H9 (cell line): Measurements from ENCODE around the gene STON2. TPM values are rescaled to one million over a fixed set of nuclear protein-coding genes. Genes with fewer than 3 reads are reported as not detected.
A peak's percentile ranks its signal among the peaks of the same experiment; 100 is the strongest.

ENCODE experiments used
- DNase-seq: peaks from one replicate; pipeline ENCODE4 v3.0.0-alpha.2; 2017
- H2AFZ ChIP-seq: one replicate; pipeline ENCODE4 v1.6.1; 2013; ENCODE audit warnings: mild to moderate bottlenecking, low read length, control low read depth, moderate library complexity
- H2AK5ac ChIP-seq: 2 replicates; pipeline ENCODE4 v1.6.1; 2013; ENCODE audit warnings: low read length, control low read depth, mixed read lengths; ENCODE audit not compliant: insufficient read length
- H2BK120ac ChIP-seq: one replicate; pipeline ENCODE4 v1.6.1; 2013; ENCODE audit warnings: low read depth, mild to moderate bottlenecking, low read length, control low read depth, inconsistent platforms; ENCODE audit not compliant: poor library complexity, severe bottlenecking
- H2BK12ac ChIP-seq: 2 replicates; pipeline ENCODE4 v1.6.1; 2013; ENCODE audit warnings: low read length, control low read depth, mixed read lengths, low read depth; ENCODE audit not compliant: insufficient read length
- H2BK15ac ChIP-seq: 2 replicates; pipeline ENCODE4 v1.6.1; 2013; ENCODE audit warnings: low read depth, low read length, control low read depth
- H2BK20ac ChIP-seq: one replicate; pipeline ENCODE4 v1.6.1; 2013; ENCODE audit warnings: low read depth, mild to moderate bottlenecking, low read length, control low read depth, inconsistent platforms; ENCODE audit not compliant: poor library complexity, severe bottlenecking
- H2BK5ac ChIP-seq: 2 replicates; pipeline ENCODE4 v1.6.1; 2013; ENCODE audit warnings: low read length, control low read depth, mixed read lengths; ENCODE audit not compliant: insufficient read length
- H3K14ac ChIP-seq: 2 replicates; pipeline ENCODE4 v1.6.1; 2013; ENCODE audit warnings: low read length, control low read depth; ENCODE audit not compliant: insufficient read depth
- H3K18ac ChIP-seq: 2 replicates; pipeline ENCODE4 v1.6.1; 2013; ENCODE audit warnings: low read depth, mild to moderate bottlenecking, mixed read lengths, low read length, control low read depth; ENCODE audit not compliant: insufficient read length
- H3K23ac ChIP-seq: 2 replicates; pipeline ENCODE4 v1.6.1; 2013; ENCODE audit warnings: low read length, control low read depth, mixed read lengths, low read depth; ENCODE audit not compliant: insufficient read length
- H3K23me2 ChIP-seq: 2 replicates; pipeline ENCODE4 v1.6.1; 2013; ENCODE audit warnings: low read depth, mild to moderate bottlenecking, mixed read lengths, low read length, control low read depth; ENCODE audit not compliant: insufficient read length, poor library complexity, severe bottlenecking
- H3K27ac ChIP-seq: 2 replicates; pipeline ENCODE4 v1.5.1; 2013; ENCODE audit warnings: low read length, control low read depth, mixed read lengths, low read depth; ENCODE audit not compliant: insufficient read length
- H3K27me3 ChIP-seq: 2 replicates; pipeline ENCODE4 v1.6.1; 2013; ENCODE audit warnings: low read length, control low read depth, inconsistent platforms; ENCODE audit not compliant: insufficient read depth
- H3K4ac ChIP-seq: 2 replicates; pipeline ENCODE4 v1.6.1; 2013; ENCODE audit warnings: low read depth, mild to moderate bottlenecking, control low read depth, inconsistent platforms, low read length, moderate library complexity
- H3K4me1 ChIP-seq: 2 replicates; pipeline ENCODE4 v1.6.1; 2013; ENCODE audit warnings: low read length, control low read depth, inconsistent platforms; ENCODE audit not compliant: insufficient read depth
- H3K4me2 ChIP-seq: 2 replicates; pipeline ENCODE4 v1.6.1; 2013; ENCODE audit warnings: low read length, control low read depth, mixed read lengths; ENCODE audit not compliant: insufficient read length, insufficient read depth
- H3K56ac ChIP-seq: 2 replicates; pipeline ENCODE4 v1.6.1; 2013; ENCODE audit warnings: low read depth, mild to moderate bottlenecking, mixed read lengths, low read length, control low read depth; ENCODE audit not compliant: insufficient read length
- H3K79me1 ChIP-seq: 2 replicates; pipeline ENCODE4 v1.6.1; 2013; ENCODE audit warnings: low read depth, mild to moderate bottlenecking, moderate library complexity, low read length, control low read depth, inconsistent platforms; ENCODE audit not compliant: insufficient read depth, poor library complexity, severe bottlenecking
- H3K79me2 ChIP-seq: 2 replicates; pipeline ENCODE4 v1.6.1; 2013; ENCODE audit warnings: low read length, control low read depth, inconsistent platforms; ENCODE audit not compliant: insufficient read depth
- H3K9ac ChIP-seq: 2 replicates; pipeline ENCODE4 v1.6.1; 2013; ENCODE audit warnings: low read length, control low read depth, mixed read lengths; ENCODE audit not compliant: insufficient read length; ENCODE audit errors: extremely low read depth
- H3K9me3 ChIP-seq: one replicate; pipeline ENCODE4 v1.6.1; 2013; ENCODE audit warnings: low read depth, low read length, inconsistent platforms; ENCODE audit not compliant: control insufficient read depth
- H3T11ph ChIP-seq: one replicate; pipeline ENCODE4 v1.6.1; 2013; ENCODE audit warnings: mild to moderate bottlenecking, low read length, control low read depth, inconsistent platforms
- H4K20me1 ChIP-seq: one replicate; pipeline ENCODE4 v1.6.1; 2013; ENCODE audit not compliant: control insufficient read depth, insufficient read length, insufficient read depth
- H4K5ac ChIP-seq: 2 replicates; pipeline ENCODE4 v1.6.1; 2013; ENCODE audit warnings: low read depth, mild to moderate bottlenecking, mixed read lengths, low read length, control low read depth; ENCODE audit not compliant: insufficient read length
- H4K8ac ChIP-seq: replicated peaks from 2 replicates; pipeline ENCODE4 v1.6.1; 2013; ENCODE audit warnings: low read length, control low read depth, mixed read lengths, low read depth; ENCODE audit not compliant: insufficient read length
- H4K91ac ChIP-seq: 2 replicates; pipeline ENCODE4 v1.6.1; 2013; ENCODE audit warnings: low read depth, mild to moderate bottlenecking, moderate library complexity, mixed read lengths, low read length, control low read depth; ENCODE audit not compliant: insufficient read length
- H3K27ac Mint-ChIP-seq, 3 experiments: 2 replicates in 2 of 3; 3 replicates in 1 of 3; pipeline ENCODE4 v1.8.0; 2020 to 2021; ENCODE audit warnings: mixed read lengths in 3 of 3, mild to moderate bottlenecking in 1 of 3, moderate library complexity in 1 of 3
- H3K27me3 Mint-ChIP-seq: 2 replicates; pipeline ENCODE4 v1.8.0; 2021; ENCODE audit warnings: low read depth, mild to moderate bottlenecking, moderate library complexity, mixed read lengths
- H3K36me3 Mint-ChIP-seq, 3 experiments: 2 replicates in 2 of 3; 3 replicates in 1 of 3; pipeline ENCODE4 v1.8.0; 2020 to 2021; ENCODE audit warnings: low read depth in 3 of 3, mixed read lengths in 3 of 3; ENCODE audit not compliant: insufficient read depth in 1 of 3
- H3K4me1 Mint-ChIP-seq, 2 experiments: 2 replicates each; pipeline ENCODE4 v1.8.0; 2020; ENCODE audit warnings: mixed read lengths in 2 of 2
- H3K4me3 Mint-ChIP-seq, 2 experiments: 2 replicates in 1 of 2; 3 replicates in 1 of 2; pipeline ENCODE4 v1.8.0; 2020 to 2021; ENCODE audit warnings: mild to moderate bottlenecking in 2 of 2, mixed read lengths in 2 of 2, moderate library complexity in 1 of 2
- H3K9me3 Mint-ChIP-seq, 2 experiments: 2 replicates in 1 of 2; 3 replicates in 1 of 2; pipeline ENCODE4 v1.8.0; 2020; ENCODE audit warnings: mild to moderate bottlenecking in 2 of 2, mixed read lengths in 2 of 2, moderate library complexity in 1 of 2
- WGBS: extraction: QIAGEN DNeasy Blood & Tissue Kit; methylation state at CpG from one replicate; pipeline ENCODE4 v1.1.7; 2013; ENCODE audit warnings: missing lambda C conversion rate, low lambda C conversion rate, mixed read lengths; ENCODE audit not compliant: insufficient read length; ENCODE audit errors: extremely low coverage; 5-methylcytosine and 5-hydroxymethylcytosine counted together
- total RNA-seq: library from RNA; stranded (reverse); gene quantifications from 2 replicates; pipeline ENCODE4 v1.2.1, GENCODE V29; 2021
- TF ChIP-seq, protein P1 (sequence below): fragments of 200-600 bp; sonication (generic); conservative IDR thresholded peaks from 3 replicates; pipeline ENCODE4 v1.8.0; 2021; ENCODE audit warnings: antibody characterized with exemption, mild to moderate bottlenecking

Gene STON2
- total RNA-seq, 1 experiment from 2014 or later: 62.9 TPM

- Histone ChIP-seq H2BK20ac (no peak overlapping the region), H2AK5ac (no peak overlapping the region), H2AFZ (no peak overlapping the region), H2BK15ac (no peak overlapping the region), H4K8ac (no peak overlapping the region), H3T11ph (no peak overlapping the region), H3K9ac (no peak overlapping the region), H4K91ac (no peak overlapping the region), H2BK12ac (no peak overlapping the region), H2BK5ac (no peak overlapping the region), H3K9me3 (no peaks in the 10 kb centered on the region), H3K23ac (no peak overlapping the region), H3K4ac (no peak overlapping the region), H3K18ac (no peak overlapping the region), H3K4me2 (no peak overlapping the region), H3K27ac (no peak overlapping the region), H3K27me3 (no peaks in the 10 kb centered on the region), H3K79me2 (no peaks in the 10 kb centered on the region), H4K5ac (no peak overlapping the region), H4K20me1 (no peaks in the 10 kb centered on the region), H3K56ac (no peak overlapping the region), H3K23me2 (no peaks in the 10 kb centered on the region), H3K4me1 (peaks cover 3% of the 10 kb centered on the region), H3K79me1 (no peaks in the 10 kb centered on the region), H3K14ac (no peak overlapping the region), H2BK120ac (no peak overlapping the region)
- no peaks in the 10 kb centered on the region for H3K9me3 Mint-ChIP-seq
- peaks cover 0 to 4% (median 0%) of the 10 kb centered on the region in 3 experiments; a peak in 2 of 7 replicates for H3K36me3 Mint-ChIP-seq
- TF ChIP-seq, protein P1, sequence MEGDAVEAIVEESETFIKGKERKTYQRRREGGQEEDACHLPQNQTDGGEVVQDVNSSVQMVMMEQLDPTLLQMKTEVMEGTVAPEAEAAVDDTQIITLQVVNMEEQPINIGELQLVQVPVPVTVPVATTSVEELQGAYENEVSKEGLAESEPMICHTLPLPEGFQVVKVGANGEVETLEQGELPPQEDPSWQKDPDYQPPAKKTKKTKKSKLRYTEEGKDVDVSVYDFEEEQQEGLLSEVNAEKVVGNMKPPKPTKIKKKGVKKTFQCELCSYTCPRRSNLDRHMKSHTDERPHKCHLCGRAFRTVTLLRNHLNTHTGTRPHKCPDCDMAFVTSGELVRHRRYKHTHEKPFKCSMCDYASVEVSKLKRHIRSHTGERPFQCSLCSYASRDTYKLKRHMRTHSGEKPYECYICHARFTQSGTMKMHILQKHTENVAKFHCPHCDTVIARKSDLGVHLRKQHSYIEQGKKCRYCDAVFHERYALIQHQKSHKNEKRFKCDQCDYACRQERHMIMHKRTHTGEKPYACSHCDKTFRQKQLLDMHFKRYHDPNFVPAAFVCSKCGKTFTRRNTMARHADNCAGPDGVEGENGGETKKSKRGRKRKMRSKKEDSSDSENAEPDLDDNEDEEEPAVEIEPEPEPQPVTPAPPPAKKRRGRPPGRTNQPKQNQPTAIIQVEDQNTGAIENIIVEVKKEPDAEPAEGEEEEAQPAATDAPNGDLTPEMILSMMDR: peak; percentile 20; the same call in 2 of the 3 replicates
- H3K4me1 Mint-ChIP-seq: peaks cover 9 to 18% of the 10 kb centered on the region in 2 experiments
- no CpG with 5 or more reads among the region's 3 CpGs for WGBS
- DNase-seq: no peak
- H3K4me3 Mint-ChIP-seq: no peak overlapping the region
- no peak overlapping the region for H3K27ac Mint-ChIP-seq
- no peaks in the 10 kb centered on the region for H3K27me3 Mint-ChIP-seq
These were observed 132.1 kb downstream of the STON2 start for GRCh38 chr14:81268016-81268416.
